Activated CD4-positive, alpha-beta memory T cell treated with anti-CD3 and anti-CD28 coated beads, Interleukin-2, amount 10 ng/mL, durations not matched to agents 7 days and 5 days (primary cell): ENCODE results near the gene RAD51B. TPM values are rescaled to one million over a fixed set of nuclear protein-coding genes. Genes with fewer than 3 reads are reported as not detected.

ENCODE experiments used
- CTCF ChIA-PET: fragments of 350-600 bp; sonication (Branson Sonifier 250); formaldehyde crosslinking; loops from one replicate; lab custom pipeline; 2021; ENCODE audit warnings: antibody characterized with exemption, inconsistent platforms; lab: Charles Lee
- POLR2A ChIA-PET: fragments of 350-600 bp; sonication (Branson Sonifier 250); formaldehyde crosslinking; loops from one replicate; lab custom pipeline; 2021; ENCODE audit warnings: antibody characterized with exemption; lab: Charles Lee
- DNase-seq: peaks from one replicate; pipeline ENCODE4 v3.0.0-alpha.2; 2020
- H3K27ac Mint-ChIP-seq: one replicate; pipeline ENCODE4 v1.8.0; 2021; ENCODE audit warnings: mild to moderate bottlenecking, mixed read lengths
- H3K27me3 Mint-ChIP-seq: one replicate; pipeline ENCODE4 v1.8.0; 2021; ENCODE audit warnings: mixed read lengths
- H3K36me3 Mint-ChIP-seq: one replicate; pipeline ENCODE4 v1.8.0; 2021; ENCODE audit warnings: low read depth, mixed read lengths
- H3K4me1 Mint-ChIP-seq: one replicate; pipeline ENCODE4 v1.8.0; 2021; ENCODE audit warnings: mixed read lengths
- H3K4me3 Mint-ChIP-seq: one replicate; pipeline ENCODE4 v1.8.0; 2021; ENCODE audit warnings: mild to moderate bottlenecking, mixed read lengths
- H3K9me3 Mint-ChIP-seq: one replicate; pipeline ENCODE4 v1.8.0; 2021; ENCODE audit warnings: mixed read lengths
- total RNA-seq, 2 experiments: library from RNA; stranded (reverse); gene quantifications; one replicate each; pipeline ENCODE4 v1.2.3, GENCODE V29; 2021

Gene RAD51B
- total RNA-seq, 2 experiments from 2014 or later: 33.1 to 40.8 TPM

DNA sequence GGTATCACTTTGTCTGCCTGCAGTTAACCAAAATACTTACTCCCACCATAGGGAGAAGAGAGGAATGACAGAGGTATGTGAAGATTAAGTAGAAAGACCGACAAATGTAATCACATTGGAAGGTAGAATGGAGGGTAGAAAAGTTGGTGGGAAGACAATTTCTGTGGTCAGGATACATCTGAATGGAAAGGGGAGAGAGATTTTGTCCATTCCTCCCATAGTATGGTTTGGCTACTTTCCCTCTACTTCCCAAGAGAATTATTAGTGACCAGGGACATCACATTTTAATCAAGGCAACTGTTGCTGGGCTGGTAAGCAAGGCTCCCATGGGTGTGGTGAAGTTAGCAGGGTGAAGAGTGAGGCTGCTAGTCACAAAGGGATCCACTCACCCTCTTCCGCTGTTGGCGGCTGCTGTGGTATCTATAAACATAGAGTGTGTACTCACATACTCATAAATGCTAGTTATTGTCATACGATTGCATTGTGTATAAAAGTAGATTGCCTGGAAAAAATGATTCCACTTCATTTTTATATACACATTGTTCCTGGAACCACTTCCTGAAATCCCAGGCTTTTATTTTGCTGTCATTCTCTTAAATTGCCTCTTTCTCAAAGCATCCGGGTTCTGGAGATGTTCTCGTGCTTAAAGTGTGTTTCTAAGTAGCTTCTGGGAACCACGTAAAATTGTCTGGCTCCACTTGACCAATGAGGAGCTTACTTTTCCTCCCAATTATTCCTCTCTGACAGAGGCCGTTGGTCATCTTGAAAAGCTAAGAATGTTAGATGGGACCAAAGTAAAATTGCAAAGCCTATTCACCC lies 560.1 kb downstream of the RAD51B start:
- Mint-ChIP-seq H3K9me3 (no peaks in the 10 kb centered on the region), H3K27me3 (no peaks in the 10 kb centered on the region), H3K4me3 (no peak overlapping the region), H3K36me3 (no peaks in the 10 kb centered on the region), H3K27ac (peak overlapping the region; percentile 9), H3K4me1 (peaks cover 23% of the 10 kb centered on the region)
- peak; percentile 28 for DNase-seq
- ChIA-PET CTCF (no interaction called here), POLR2A (no interaction called here)

DNA sequence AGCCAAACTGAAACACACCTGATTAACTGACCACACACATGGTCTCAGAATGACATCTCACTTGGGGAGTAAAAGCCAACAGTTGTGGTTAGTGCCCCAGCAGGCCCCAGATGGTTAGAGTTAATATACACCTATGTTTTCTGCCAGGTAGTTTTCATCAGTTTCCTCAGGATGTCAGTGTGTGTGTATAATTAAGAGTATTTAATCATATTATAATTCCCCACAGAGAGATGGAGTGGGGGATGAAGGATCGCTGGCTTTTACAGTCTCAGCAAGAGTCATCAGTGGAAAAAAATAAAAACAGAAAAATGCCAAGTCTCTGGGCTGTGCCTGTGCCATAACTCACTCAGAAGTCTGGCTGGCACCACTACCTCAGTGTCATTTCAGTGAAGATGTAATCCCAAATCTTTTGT lies 560.8 kb downstream of the RAD51B start:
- no peak for DNase-seq
- no peaks in the 10 kb centered on the region for H3K9me3 Mint-ChIP-seq
- POLR2A ChIA-PET: no interaction called here
- H3K27me3 Mint-ChIP-seq: no peaks in the 10 kb centered on the region
- no peaks in the 10 kb centered on the region for H3K36me3 Mint-ChIP-seq
- peaks cover 23% of the 10 kb centered on the region for H3K4me1 Mint-ChIP-seq
- H3K4me3 Mint-ChIP-seq: no peak overlapping the region
- no peak overlapping the region for H3K27ac Mint-ChIP-seq
- CTCF ChIA-PET: no interaction called here

DNA sequence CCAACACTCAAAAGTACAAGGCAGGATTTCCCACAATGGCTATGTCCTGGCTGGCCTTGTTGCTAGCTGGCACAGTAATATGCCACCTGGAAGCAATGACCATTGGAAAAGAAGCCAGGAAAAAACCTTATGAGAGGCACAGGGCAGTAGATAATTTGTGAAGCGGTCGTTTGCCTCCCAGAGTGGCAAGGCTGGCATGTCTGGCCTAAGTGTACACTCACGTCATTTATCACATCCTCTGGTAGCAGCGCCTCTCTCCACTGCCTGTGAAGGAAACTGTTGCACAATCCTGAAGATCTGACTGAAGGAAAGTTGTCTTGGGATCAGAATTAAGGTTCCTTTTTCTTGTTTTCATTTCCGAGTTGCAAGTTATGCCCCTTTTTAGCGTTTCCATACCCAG lies 564.8 kb downstream of the RAD51B start:
- ChIA-PET CTCF (interaction anchor here (1.1 kb wide), 1 partner anchor 440 kb away, joined by 3 read pairs; no protein-coding TSS in a partner anchor), POLR2A (no interaction called here)
- H3K27me3 Mint-ChIP-seq: no peaks in the 10 kb centered on the region
- H3K4me1 Mint-ChIP-seq: peaks cover 10% of the 10 kb centered on the region
- no peak overlapping the region for H3K27ac Mint-ChIP-seq
- no peaks in the 10 kb centered on the region for H3K9me3 Mint-ChIP-seq
- no peak overlapping the region for H3K4me3 Mint-ChIP-seq
- no peaks in the 10 kb centered on the region for H3K36me3 Mint-ChIP-seq
- DNase-seq: no peak

DNA sequence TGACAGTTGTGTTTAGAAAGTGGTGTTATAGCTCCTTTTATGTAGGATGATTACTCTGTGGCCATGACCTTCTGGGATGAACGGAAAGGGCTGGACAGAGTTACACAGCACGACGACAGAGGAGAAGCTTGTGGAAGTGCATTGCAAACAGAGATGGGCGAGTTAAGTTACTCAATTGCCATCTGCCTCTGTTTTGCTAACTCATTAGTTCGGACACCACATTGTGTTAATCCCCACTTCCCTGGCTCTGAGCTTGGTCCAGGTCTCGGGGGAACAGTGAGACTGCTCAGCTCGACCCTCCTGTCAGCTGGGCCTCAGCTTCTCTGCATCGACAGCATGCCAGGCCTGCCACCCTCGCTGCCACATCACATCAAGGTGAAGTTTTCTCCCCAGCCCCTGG lies 565.3 kb downstream of the RAD51B start:
- H3K36me3 Mint-ChIP-seq: no peaks in the 10 kb centered on the region
- no peak overlapping the region for H3K27ac Mint-ChIP-seq
- no peak for DNase-seq
- CTCF ChIA-PET: interaction anchor here (1.1 kb wide), 1 partner anchor 440 kb away, joined by 3 read pairs; no protein-coding TSS in a partner anchor
- no peaks in the 10 kb centered on the region for H3K27me3 Mint-ChIP-seq
- H3K9me3 Mint-ChIP-seq: no peaks in the 10 kb centered on the region
- H3K4me3 Mint-ChIP-seq: no peak overlapping the region
- POLR2A ChIA-PET: interaction anchor here (0.5 kb wide), 1 partner anchor 249 kb away, joined by 3 read pairs; no protein-coding TSS in a partner anchor
- peaks cover 6% of the 10 kb centered on the region for H3K4me1 Mint-ChIP-seq

DNA sequence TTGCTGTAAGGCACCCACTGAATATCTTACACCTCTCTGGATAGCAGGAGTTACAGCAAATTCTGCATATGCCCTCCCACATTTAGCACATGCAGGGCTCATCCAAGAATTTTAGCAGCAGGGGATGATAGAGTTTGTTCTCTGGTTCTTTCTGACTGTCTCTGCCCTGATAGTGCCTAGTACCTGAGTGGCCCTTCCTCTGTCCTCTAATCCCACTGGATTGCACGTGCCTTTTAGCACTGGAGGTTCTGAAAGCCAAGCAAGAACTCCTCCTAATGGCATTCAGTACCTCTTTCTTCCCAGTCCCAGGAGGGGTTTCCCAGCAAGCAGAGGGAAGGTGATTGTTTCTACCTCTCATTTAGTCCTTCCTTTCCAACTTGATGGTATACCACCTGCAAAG lies 566.9 kb downstream of the RAD51B start:
- no peak overlapping the region for H3K27ac Mint-ChIP-seq
- no peaks in the 10 kb centered on the region for H3K27me3 Mint-ChIP-seq
- no peak for DNase-seq
- H3K4me3 Mint-ChIP-seq: no peak overlapping the region
- H3K4me1 Mint-ChIP-seq: peaks cover 3% of the 10 kb centered on the region
- ChIA-PET CTCF (no interaction called here), POLR2A (no interaction called here)
- no peaks in the 10 kb centered on the region for H3K36me3 Mint-ChIP-seq
- no peaks in the 10 kb centered on the region for H3K9me3 Mint-ChIP-seq

DNA sequence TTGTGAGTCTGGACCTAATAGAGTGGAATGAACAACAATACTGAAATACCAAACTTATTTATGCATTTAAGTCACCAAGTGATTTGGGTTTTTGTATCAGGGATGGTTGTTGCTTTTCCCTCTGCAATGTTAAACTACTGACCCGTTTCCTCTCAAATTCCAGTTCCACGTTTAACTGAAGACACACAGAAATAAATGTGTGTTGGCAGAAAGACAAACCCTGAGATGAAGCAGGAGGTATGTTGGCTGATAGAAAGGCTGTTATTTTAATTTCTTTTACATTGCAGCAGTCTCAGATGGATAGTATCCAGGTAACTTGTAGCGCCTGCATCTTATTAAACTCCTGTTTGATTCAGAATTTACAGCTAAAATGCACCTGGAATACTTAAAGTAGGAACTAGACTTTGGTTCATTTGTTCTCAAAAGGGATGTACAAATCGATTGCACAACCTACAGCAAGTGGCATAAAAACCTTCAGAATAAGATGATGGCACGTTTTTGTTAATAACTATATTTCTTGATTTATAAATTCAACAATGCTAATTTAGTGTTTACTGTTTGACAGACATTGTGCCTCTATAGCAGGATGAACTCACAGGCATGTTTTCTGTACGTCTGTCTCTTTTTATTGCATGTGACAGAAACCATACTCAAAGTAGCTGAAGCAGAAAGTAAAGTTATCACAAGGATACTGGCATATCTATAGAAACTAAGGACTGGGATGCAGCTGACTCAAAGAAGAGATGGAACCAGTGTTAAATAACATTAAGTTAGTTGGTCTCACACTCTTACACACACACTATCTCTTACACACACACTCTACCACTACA lies 567.6 kb downstream of the RAD51B start:
- DNase-seq: no peak
- CTCF ChIA-PET: no interaction called here
- no peak overlapping the region for H3K4me3 Mint-ChIP-seq
- H3K36me3 Mint-ChIP-seq: no peaks in the 10 kb centered on the region
- H3K27me3 Mint-ChIP-seq: no peaks in the 10 kb centered on the region
- H3K27ac Mint-ChIP-seq: no peak overlapping the region
- no peaks in the 10 kb centered on the region for H3K9me3 Mint-ChIP-seq
- POLR2A ChIA-PET: no interaction called here
- H3K4me1 Mint-ChIP-seq: peaks cover 3% of the 10 kb centered on the region

DNA sequence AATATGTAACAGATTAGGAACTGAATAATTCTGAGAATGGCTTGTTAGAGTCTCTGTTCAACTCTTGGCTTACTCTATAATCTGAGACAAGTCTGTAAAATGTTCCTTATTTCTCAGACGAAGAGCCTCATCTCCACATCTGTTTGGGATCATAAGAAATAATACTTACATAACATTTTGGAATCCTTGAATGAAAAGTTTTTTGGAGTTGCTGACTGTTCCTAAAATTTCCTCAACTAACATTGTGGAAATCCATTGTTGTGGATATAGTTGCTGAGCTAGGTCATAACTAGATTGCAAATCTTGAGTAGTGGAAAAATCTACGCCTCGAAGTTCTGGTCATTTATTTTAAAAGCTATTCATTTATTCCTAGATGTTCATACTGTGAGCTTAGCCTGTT lies 570.4 kb downstream of the RAD51B start:
- POLR2A ChIA-PET: no interaction called here
- no peaks in the 10 kb centered on the region for H3K4me1 Mint-ChIP-seq
- H3K36me3 Mint-ChIP-seq: no peaks in the 10 kb centered on the region
- no peaks in the 10 kb centered on the region for H3K9me3 Mint-ChIP-seq
- DNase-seq: no peak
- H3K27me3 Mint-ChIP-seq: no peaks in the 10 kb centered on the region
- CTCF ChIA-PET: interaction anchor here (0.7 kb wide), 1 partner anchor 1217 kb away, joined by 4 read pairs; no protein-coding TSS in a partner anchor
- H3K27ac Mint-ChIP-seq: no peak overlapping the region
- no peak overlapping the region for H3K4me3 Mint-ChIP-seq

DNA sequence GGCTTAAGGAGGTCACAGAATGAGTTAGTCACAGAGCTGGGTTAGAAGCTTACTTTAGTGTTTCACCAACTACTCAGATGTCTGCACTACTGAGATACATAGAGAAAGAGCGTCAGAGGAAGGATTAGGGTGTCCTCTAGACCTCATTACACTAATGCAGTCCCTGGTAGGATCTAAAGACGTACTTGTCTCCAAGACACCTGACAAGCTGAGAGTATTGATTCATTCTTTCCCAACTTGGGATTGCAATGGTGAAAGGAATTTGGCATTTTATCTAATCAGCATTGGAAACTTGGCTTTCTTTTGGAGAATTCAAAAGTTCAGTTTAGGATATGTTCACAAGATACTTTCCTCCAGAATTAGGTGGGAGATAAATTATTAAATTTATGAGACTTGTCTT lies 571.2 kb downstream of the RAD51B start:
- ChIA-PET POLR2A (no interaction called here), CTCF (no interaction called here)
- Mint-ChIP-seq H3K9me3 (no peaks in the 10 kb centered on the region), H3K4me3 (no peak overlapping the region), H3K27ac (no peak overlapping the region), H3K27me3 (no peaks in the 10 kb centered on the region), H3K4me1 (no peaks in the 10 kb centered on the region), H3K36me3 (no peaks in the 10 kb centered on the region)
- DNase-seq: no peak

DNA sequence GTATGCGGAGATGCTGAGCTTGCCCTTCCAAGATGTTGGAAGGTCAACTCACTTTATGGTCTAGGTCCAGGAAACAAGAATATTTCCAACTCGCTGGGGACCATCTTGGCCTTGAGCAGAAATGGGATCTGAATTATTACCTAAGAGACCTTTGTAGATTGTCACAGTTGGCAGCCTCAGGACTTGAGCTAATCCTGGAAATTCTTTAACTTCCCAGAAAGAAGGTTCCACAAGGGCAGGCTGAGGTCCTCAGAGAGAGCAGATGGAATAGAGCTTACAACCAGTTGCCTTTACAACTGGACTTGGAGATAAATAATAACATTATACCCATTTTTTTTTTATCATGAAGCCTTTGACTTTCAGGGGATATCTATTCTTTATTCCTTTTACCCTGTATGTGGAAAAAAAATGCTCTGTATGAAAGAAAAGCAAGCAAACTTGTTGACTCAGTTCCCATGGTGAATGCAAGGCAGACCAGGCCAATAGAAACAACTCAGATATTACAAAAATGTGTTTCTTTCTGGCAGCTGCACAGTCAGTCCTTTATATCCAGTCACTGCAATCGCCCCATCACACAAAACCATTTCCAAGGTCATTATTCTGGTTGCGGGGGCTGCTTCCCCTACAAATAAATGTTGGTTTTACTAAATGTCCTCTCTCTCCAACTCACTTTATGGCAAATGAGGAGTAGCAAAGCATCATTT lies 571.9 kb downstream of the RAD51B start:
- DNase-seq: no peak
- Mint-ChIP-seq H3K4me1 (no peaks in the 10 kb centered on the region), H3K4me3 (no peak overlapping the region), H3K27ac (no peak overlapping the region), H3K36me3 (no peaks in the 10 kb centered on the region), H3K27me3 (no peaks in the 10 kb centered on the region), H3K9me3 (no peaks in the 10 kb centered on the region)
- CTCF ChIA-PET: no interaction called here
- POLR2A ChIA-PET: no interaction called here

- Mint-ChIP-seq H3K4me1 (no peaks in the 10 kb centered on the region), H3K4me3 (no peak overlapping the region), H3K27me3 (no peaks in the 10 kb centered on the region), H3K36me3 (no peaks in the 10 kb centered on the region), H3K27ac (no peak overlapping the region), H3K9me3 (no peaks in the 10 kb centered on the region)
- CTCF ChIA-PET: no interaction called here
- POLR2A ChIA-PET: no interaction called here
- DNase-seq: no peak
Measured at GRCh38 chr14:68392393-68393141, 573.0 kb downstream of the RAD51B start.

DNA sequence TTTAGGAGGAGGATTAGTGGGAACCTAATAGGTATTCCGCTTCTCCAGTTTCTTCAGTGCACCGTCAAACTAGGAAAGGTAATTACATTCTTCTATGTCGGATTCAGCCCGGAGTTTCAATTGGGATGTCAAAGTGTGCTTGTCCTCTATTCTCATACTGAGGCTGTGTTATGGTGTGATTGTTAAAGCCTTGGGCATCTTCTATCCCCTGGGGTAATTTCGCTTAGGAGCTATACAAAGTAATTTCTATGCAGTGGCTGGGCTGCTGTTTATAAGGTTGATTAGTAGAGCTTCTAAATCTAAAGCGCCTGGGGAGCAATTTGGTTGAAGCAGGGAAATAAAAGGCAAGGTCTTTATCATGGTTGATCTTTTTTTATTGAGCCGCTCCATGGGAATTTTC lies 573.7 kb downstream of the RAD51B start:
- ChIA-PET CTCF (no interaction called here), POLR2A (no interaction called here)
- no peak overlapping the region for H3K27ac Mint-ChIP-seq
- no peaks in the 10 kb centered on the region for H3K27me3 Mint-ChIP-seq
- H3K4me3 Mint-ChIP-seq: no peak overlapping the region
- no peaks in the 10 kb centered on the region for H3K9me3 Mint-ChIP-seq
- no peaks in the 10 kb centered on the region for H3K4me1 Mint-ChIP-seq
- no peak for DNase-seq
- H3K36me3 Mint-ChIP-seq: no peaks in the 10 kb centered on the region

DNA sequence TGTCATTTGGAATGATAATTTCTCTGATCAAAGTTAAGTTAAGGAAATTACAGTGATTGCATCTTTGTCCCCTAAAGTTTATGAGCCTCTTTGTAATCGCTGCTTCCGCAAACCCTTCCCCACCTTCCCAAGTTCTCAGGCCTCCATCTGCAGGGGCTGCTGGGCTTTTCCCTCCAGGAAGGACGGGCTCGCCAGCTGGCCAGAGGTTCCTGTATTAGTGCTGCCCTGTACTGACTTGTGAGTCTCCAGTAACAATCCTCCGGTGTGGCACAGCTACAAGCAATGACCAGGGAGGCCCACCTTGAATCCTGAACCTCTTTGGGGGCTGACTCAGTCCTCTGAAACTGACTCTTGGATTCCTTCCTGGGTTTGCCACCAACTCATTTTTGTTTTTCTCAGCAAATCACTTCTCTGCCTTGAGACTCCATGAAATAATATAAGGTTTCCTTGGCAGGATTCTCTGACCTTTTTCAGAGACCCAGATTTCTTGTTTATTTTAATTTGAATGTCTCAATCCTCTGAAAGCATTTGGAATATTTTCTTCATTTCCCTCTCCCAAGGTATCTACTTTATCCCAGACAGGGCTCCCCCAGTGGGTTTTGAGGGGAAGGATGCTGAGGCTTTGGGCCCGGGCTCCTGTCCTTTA lies 574.7 kb downstream of the RAD51B start:
- Mint-ChIP-seq H3K27ac (no peak overlapping the region), H3K4me3 (no peak overlapping the region), H3K27me3 (no peaks in the 10 kb centered on the region), H3K4me1 (no peaks in the 10 kb centered on the region), H3K36me3 (no peaks in the 10 kb centered on the region), H3K9me3 (no peaks in the 10 kb centered on the region)
- CTCF ChIA-PET: no interaction called here
- POLR2A ChIA-PET: no interaction called here
- no peak for DNase-seq
